ENCODE data around the gene SPRR4.
"Not testable (repeated sequence)": the region's sequence is repeated elsewhere in the genome, so short reads cannot be mapped to it uniquely, and the experiment has no call there.

The SPRR4 gene

DNA sequence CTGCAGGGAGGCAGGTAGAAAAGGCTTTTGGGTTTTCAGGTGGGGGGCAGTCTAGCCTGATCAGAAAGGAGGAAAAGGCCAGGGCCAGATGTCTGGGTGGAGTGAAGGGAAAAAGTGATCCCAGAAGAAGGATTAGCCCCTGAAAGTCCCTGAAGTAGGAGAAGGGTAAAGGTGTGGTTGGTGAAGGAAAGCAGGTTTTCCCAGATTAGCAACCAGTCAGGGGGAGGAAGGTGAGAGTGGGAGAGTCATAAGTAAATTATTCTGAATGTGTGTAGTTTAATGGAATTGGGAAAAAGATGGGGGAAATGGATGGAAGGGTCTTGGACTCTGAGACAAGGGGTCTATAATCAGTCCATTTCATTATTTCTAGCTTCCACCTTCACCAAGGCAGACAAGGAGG lies 12.8 kb downstream of the SPRR4 start:
- no peak for DNase-seq (ENCODE audit: low spot score in 2 of 2)
- no peaks in the 10 kb centered on the region for H3K36me3 Mint-ChIP-seq
- no peaks in the 10 kb centered on the region for H3K9me3 Mint-ChIP-seq
- no peak for ATAC-seq
- no peak overlapping the region for H3K4me3 Mint-ChIP-seq
- H3K4me1 Mint-ChIP-seq, result no peaks in the 10 kb centered on the region
- H3K27ac Mint-ChIP-seq, result no peak overlapping the region

GRCh38 chr1:152983743-152984142 lies 13.3 kb downstream of the SPRR4 start, which contains the start of gene SPRR1A:
TSS of gene SPRR1A (plus strand) at chr1:152984081. CDS start at chr1:152985231, 1,150 bp downstream.
- Mint-ChIP-seq H3K27ac (no peak within 1 kb of the TSS), H3K4me1 (no peaks in the 10 kb centered on the region), H3K9me3 (no peaks in the 10 kb centered on the region), H3K36me3 (no peaks in the 10 kb centered on the region), H3K4me3 (no peak within 1 kb of the TSS)
- ATAC-seq, result no peak
- DNase-seq (ENCODE audit: low spot score in 2 of 2), result no peak

GRCh38 chr1:152986578-152986977 lies 16.1 kb downstream of the SPRR4 start:
- Mint-ChIP-seq H3K9me3 (no peaks in the 10 kb centered on the region), H3K27ac (no peak overlapping the region)

GRCh38 chr1:152993186-152993585 lies 22.7 kb downstream of the SPRR4 start:
- no peaks in the 10 kb centered on the region for H3K36me3 Mint-ChIP-seq
- no peak for ATAC-seq
- H3K4me3 Mint-ChIP-seq, result no peak overlapping the region

More at GRCh38 chr1:152986578-152986977, 16.1 kb downstream of the SPRR4 start:
- Mint-ChIP-seq H3K4me1 (no peaks in the 10 kb centered on the region), H3K36me3 (no peaks in the 10 kb centered on the region), H3K4me3 (no peak overlapping the region)
- ATAC-seq, result no peak
- DNase-seq (ENCODE audit: low spot score in 2 of 2), result no peak

GRCh38 chr1:152995842-152996241 lies 25.4 kb downstream of the SPRR4 start:
- DNase-seq (ENCODE audit: low spot score in 2 of 2), result no peak
- Mint-ChIP-seq H3K9me3 (peaks cover 3% of the 10 kb centered on the region), H3K27ac (no peak overlapping the region), H3K36me3 (no peaks in the 10 kb centered on the region), H3K4me3 (no peak overlapping the region), H3K4me1 (no peaks in the 10 kb centered on the region)
- no peak for ATAC-seq

More at GRCh38 chr1:152993186-152993585, 22.7 kb downstream of the SPRR4 start:
- H3K9me3 Mint-ChIP-seq, result peaks cover 3% of the 10 kb centered on the region
- no peaks in the 10 kb centered on the region for H3K4me1 Mint-ChIP-seq
- H3K27ac Mint-ChIP-seq, result no peak overlapping the region
- no peak for DNase-seq (ENCODE audit: low spot score in 2 of 2)

DNA sequence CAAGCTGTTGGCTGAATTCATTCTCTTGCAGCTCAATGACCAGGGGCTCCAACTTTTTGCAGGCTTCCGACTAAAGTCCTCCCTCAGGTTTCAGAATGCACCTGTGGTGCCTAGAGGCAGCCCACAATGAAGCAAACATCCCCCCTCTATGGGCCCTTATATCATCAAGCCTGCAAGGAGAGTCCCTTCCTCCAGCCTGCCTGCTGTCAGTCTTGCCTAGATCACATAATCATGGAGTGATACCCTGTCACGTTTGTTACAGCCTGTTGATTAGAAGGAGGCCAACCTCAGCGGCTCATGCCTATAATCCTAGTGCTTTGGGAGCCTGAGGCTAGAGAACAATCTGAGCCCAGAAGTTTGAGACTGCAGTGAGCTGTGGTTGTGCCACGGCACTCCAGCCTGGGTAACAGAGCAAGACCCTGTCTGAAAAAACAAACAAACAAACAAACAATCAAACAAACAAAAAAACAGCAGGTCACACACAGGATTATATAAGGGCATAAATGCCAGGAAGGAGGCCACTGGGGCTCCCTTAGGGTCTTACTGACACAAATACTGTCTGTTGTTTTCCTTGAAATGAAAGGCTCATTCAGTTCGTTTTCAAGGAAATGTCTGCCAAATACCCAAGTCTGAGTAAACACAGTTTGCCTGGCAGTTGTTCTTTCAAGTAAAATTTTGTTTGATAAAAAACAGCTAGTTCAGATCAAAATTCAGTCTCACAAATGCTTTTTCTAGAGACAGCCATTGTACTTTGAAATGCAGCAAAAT lies 26.4 kb downstream of the SPRR4 start:
- H3K4me1 Mint-ChIP-seq, result no peaks in the 10 kb centered on the region
- peaks cover 3% of the 10 kb centered on the region for H3K9me3 Mint-ChIP-seq
- no peak overlapping the region for H3K27ac Mint-ChIP-seq
- ATAC-seq (no peak), DNase-seq (ENCODE audit: low spot score in 2 of 2) (no peak)
- no peak overlapping the region for H3K4me3 Mint-ChIP-seq
- no peaks in the 10 kb centered on the region for H3K36me3 Mint-ChIP-seq

GRCh38 chr1:152997901-152998300 lies 27.5 kb downstream of the SPRR4 start:
- Mint-ChIP-seq H3K27ac (no peak overlapping the region), H3K36me3 (no peaks in the 10 kb centered on the region), H3K4me1 (no peaks in the 10 kb centered on the region), H3K4me3 (no peak overlapping the region), H3K9me3 (peaks cover 3% of the 10 kb centered on the region)
- no peak for ATAC-seq
- DNase-seq (ENCODE audit: low spot score in 2 of 2), result no peak

GRCh38 chr1:152998476-152998875 lies 28.0 kb downstream of the SPRR4 start:
- Mint-ChIP-seq H3K36me3 (no peaks in the 10 kb centered on the region), H3K9me3 (peaks cover 3% of the 10 kb centered on the region), H3K4me3 (no peak overlapping the region), H3K27ac (no peak overlapping the region), H3K4me1 (no peaks in the 10 kb centered on the region)
- no peak for ATAC-seq
- DNase-seq (ENCODE audit: low spot score in 2 of 2), result no peak

- ATAC-seq (no peak), DNase-seq (ENCODE audit: low spot score in 2 of 2) (no peak)
- Mint-ChIP-seq H3K4me3 (no peak overlapping the region), H3K9me3 (peaks cover 3% of the 10 kb centered on the region), H3K36me3 (no peaks in the 10 kb centered on the region), H3K27ac (no peak overlapping the region), H3K4me1 (no peaks in the 10 kb centered on the region)
These were observed 29.4 kb downstream of the SPRR4 start for GRCh38 chr1:152999818-153000217.

GRCh38 chr1:153000294-153000693 lies 29.8 kb downstream of the SPRR4 start:
- Mint-ChIP-seq H3K36me3 (no peaks in the 10 kb centered on the region), H3K9me3 (peaks cover 2% of the 10 kb centered on the region), H3K4me3 (no peak overlapping the region), H3K4me1 (no peaks in the 10 kb centered on the region), H3K27ac (no peak overlapping the region)
- DNase-seq (ENCODE audit: low spot score in 2 of 2), result no peak
- ATAC-seq, result no peak

DNA sequence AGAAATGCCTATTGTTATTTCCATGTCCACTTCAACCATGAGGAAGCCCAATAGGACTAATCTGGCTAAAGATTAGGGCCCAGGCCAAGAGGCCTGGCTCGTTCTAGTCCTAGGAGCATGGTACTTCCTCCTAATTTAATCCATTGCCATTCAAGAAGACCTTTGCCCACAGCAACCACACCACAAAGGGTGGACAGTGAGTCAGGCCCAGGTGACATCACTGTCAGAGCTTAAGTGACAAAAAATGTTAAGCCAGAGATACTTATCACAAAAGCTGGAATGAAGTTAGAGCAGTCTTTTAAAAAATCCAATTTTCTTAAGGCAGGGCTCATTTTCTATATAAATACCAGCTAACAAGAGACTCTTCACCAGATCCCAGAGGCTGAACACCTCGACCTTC lies 30.9 kb downstream of the SPRR4 start, which contains the start of gene SPRR3:
Gene SPRR3 (plus strand): TSS at position 368 of the 400 bp plus-strand sequence. CDS start 1,272 bp downstream, outside the sequence.
- no peak within 1 kb of the TSS for H3K4me3 Mint-ChIP-seq
- H3K36me3 Mint-ChIP-seq, result no peaks in the 10 kb centered on the region
- no peaks in the 10 kb centered on the region for H3K4me1 Mint-ChIP-seq
- DNase-seq (ENCODE audit: low spot score in 2 of 2), result no peak
- no peaks in the 10 kb centered on the region for H3K9me3 Mint-ChIP-seq
- H3K27ac Mint-ChIP-seq, result no peak within 1 kb of the TSS
- no peak for ATAC-seq

DNA sequence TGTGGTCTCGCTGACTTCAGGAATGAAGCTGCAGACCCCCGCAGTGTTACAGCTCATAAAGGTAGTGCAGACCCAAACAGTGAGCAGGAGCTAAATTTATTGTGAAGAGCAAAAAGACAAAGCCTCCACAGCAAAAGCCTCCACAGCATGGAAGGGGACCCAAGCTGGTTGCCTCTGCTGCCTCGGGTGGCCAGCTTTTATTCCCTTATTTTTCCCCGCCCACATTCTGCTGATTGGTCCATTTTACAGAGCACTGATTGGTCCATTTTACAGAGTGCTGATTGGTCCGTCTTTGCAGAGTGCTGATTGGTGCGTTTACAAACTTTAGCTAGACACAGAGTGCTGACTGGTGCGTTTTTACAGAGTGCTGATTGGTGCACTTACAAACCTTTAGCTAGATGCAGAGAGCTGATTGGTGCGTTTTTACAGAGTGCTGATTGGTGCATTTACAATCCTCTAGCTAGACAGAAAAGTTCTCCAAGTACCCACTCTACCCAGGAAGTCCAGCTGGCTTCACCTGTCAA lies 40.8 kb downstream of the SPRR4 start:
- H3K4me1 Mint-ChIP-seq; DNase-seq (ENCODE audit: low spot score in 2 of 2); H3K9me3 Mint-ChIP-seq; H3K4me3 Mint-ChIP-seq; H3K36me3 Mint-ChIP-seq; ATAC-seq; H3K27ac Mint-ChIP-seq: not testable (repeated sequence)

GRCh38 chr1:153021829-153022228 lies 51.4 kb downstream of the SPRR4 start:
- not testable (repeated sequence) for ATAC-seq; H3K27ac Mint-ChIP-seq; DNase-seq (ENCODE audit: low spot score in 2 of 2); H3K9me3 Mint-ChIP-seq; H3K4me3 Mint-ChIP-seq; H3K4me1 Mint-ChIP-seq; H3K36me3 Mint-ChIP-seq

All from stimulated activated effector memory CD8-positive, alpha-beta T cell treated with anti-CD3 and anti-CD28 coated beads, Interleukin-12 subunit alpha, Interleukin-12 subunit beta, amount 100 ng/mL, for 72 hours (primary cell).